GM19351 (cell line): Measurements from ENCODE around the gene TMEM271.

ENCODE experiments used
- ATAC-seq: cut with Tn5 transposase; IDR thresholded peaks from one replicate; pipeline ENCODE4 v1.9.1; 2021; ENCODE audit warnings: mild to moderate bottlenecking, moderate library complexity; ENCODE audit not compliant: unreplicated experiment

TMEM271 gene

GRCh38 chr4:581753-582361, 5.8 kb upstream of the TMEM271 start:
- no peak for ATAC-seq

- ATAC-seq: no peak
These were observed 5.1 kb upstream of the TMEM271 start for GRCh38 chr4:581181-581580.

- no peak for ATAC-seq
These were observed 3.6 kb upstream of the TMEM271 start for GRCh38 chr4:579543-580175.

GRCh38 chr4:578451-579443, 2.7 kb upstream of the TMEM271 start:
- ATAC-seq: no peak

GRCh38 chr4:577499-578450, 1.7 kb upstream of the TMEM271 start:
- no peak for ATAC-seq

- ATAC-seq: no peak
These were observed 950 bp upstream of the TMEM271 start for GRCh38 chr4:576991-577498.

- no peak for ATAC-seq
These were observed 584 bp downstream of the TMEM271 start for GRCh38 chr4:575281-576141.

- ATAC-seq: no peak
These were observed 1.5 kb downstream of the TMEM271 start for GRCh38 chr4:574346-575161.

GRCh38 chr4:573122-573892, 2.8 kb downstream of the TMEM271 start:
- ATAC-seq: no peak

GRCh38 chr4:572594-572993, 3.5 kb downstream of the TMEM271 start:
- ATAC-seq: no peak

- ATAC-seq: no peak
These were observed 4.1 kb downstream of the TMEM271 start for GRCh38 chr4:571838-572572.

- no peak for ATAC-seq
These were observed 5.3 kb downstream of the TMEM271 start for GRCh38 chr4:570754-571153.

- no peak for ATAC-seq
These were observed 6.0 kb downstream of the TMEM271 start for GRCh38 chr4:569958-570667.

- ATAC-seq: no peak
These were observed 7.1 kb downstream of the TMEM271 start for GRCh38 chr4:568962-569361.

- ATAC-seq: no peak
These were observed 7.8 kb downstream of the TMEM271 start for GRCh38 chr4:568351-568652.

GRCh38 chr4:567457-568350, 8.4 kb downstream of the TMEM271 start:
- ATAC-seq: no peak
